T-helper 1 cell treated with Interleukin-12 subunit alpha and Interleukin-12 subunit beta and Interleukin-4 antibody, amounts not matched to agents 30 ng/mL and 1 ng/mL, for 36 hours (primary cell): ENCODE results near the gene ELP6. TPM values are rescaled to one million over a fixed set of nuclear protein-coding genes. Genes with fewer than 3 reads are reported as not detected.

Source experiments
- intact Hi-C: fragments of 100-400 bp; cut with micrococcal nuclease; formaldehyde crosslinking; loops from one replicate; pipeline ENCODE4 v1.15.1; 2024
- total RNA-seq: library from RNA; stranded (reverse); gene quantifications from 2 replicates; pipeline ENCODE4 v1.2.3, GENCODE V29; 2022

ELP6 gene
- 43.3 and 46.1 TPM in 2 replicates for total RNA-seq

- intact Hi-C loops: loop anchor here (1.0 to 10.0 kb wide), 16 partner anchors 9 to 1581 kb away; partner anchors contain the start of genes CCDC12, CDC25A, CSPG5 and DHX30
Observed at GRCh38 chr3:47513125-47513929, at the start of gene ELP6. Gene ELP6 (minus strand): TSS chr3:47513712. CDS start chr3:47513590, 122 bp downstream.

DNA sequence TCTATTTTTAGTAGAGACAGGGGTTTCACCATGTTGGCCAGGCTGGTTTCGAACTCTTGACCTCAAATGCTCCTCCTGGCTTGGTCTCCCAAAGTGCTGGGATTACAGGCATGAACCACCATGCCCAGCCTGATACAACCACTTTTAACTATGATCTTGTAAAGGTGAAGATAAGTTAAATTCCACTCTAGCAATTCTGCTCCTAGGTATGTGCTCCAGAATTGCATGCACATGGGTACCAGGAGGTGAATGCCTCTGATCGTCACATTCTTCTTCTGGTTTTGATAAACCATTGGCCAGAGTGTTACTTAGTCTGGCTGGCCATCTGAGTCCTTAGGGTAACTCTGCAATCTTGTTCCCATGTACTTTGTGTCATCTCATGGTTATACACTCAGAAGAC, 42.8 kb upstream of the ELP6 start:
- intact Hi-C loops: no loop called here

DNA sequence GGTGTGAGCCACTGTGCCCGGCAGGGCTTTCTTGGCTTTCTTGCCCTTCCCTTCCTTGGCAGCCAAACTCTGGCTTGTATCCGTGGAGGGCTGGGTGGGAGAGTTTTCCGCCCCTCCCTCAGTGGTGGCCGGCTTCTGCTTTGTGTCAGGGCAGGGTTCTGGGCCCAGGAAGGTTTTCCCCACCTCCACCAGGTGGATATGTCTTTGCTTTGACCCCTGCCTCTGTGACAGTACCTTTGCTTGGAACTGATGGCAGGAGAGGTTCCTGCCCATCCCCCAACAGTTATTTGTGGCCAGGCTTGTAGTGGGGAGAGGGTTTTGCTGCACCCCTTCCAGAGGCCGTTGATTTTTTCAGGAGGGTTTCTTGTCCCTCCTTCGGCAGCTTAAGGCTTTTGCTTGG, 40.8 kb upstream of the ELP6 start:
- intact Hi-C loops: no loop called here

DNA sequence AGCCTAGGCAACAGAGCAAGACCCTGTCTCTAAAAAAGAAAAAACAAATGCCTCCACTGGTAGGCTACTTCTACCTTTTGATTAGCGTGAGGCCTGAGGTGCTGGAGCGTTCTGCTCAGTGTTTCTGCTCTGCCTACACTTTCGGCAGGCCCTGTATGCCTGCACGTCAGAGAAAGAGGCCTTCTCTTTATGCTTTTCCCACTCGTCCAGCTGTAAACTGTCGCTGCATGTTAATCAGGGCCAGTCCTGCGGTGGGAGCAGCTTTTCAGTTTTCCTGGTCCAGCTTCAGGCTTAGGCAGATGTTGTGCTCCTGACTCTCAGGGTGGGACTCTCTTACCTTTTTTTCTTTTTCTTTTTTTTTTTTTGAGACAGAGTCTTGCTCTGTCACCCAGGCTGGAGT, 39.9 kb upstream of the ELP6 start:
- intact Hi-C loops: no loop called here

- intact Hi-C loops: no loop called here
Observed at GRCh38 chr3:47542471-47543173, 29.1 kb upstream of the ELP6 start.

DNA sequence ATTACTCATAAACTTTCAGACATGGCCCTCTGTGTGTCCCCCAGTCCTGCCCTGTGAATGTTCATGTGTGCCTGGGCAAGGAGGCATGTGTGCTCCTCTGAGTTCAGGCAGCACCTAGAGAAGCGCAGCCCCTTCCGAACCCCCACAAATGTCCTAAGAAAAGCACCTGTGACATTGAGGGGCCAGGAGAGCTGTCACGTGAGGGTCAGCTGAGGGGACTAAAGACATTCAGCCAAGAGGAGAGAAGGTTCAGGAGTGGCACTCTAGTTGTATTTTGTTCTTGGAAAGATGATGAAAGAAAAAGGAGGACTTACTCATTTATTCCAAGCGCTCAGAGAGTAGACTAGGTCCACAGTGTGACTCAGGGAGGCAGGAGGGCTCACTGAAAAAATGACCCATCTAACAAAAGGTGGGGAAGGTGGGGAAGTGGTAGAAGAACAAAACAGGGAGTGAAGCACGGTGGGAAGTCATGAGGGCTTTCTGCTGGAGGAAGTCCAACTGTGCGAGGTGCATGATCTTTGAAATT, 28.1 kb upstream of the ELP6 start:
- intact Hi-C loops: no loop called here

DNA sequence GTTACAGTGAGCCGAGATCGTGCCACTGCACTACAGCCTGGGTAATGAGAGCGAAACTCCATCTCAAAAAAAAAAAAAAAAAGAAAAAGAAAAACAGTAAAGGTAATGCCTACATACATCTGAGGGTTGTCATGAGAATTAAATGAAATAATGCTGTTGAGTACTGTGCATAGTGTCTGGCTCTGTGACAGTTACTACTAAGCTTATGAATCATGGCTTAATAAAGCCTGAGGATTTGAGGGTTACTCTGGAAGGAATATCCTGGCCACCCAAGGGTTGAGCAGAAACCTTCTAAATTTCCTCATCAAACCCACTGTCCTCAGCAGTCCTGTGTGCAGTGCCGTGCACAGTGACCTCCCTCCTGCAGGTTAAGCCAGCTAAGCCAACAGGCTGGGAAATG, 26.8 kb upstream of the ELP6 start:
- intact Hi-C loops: no loop called here

DNA sequence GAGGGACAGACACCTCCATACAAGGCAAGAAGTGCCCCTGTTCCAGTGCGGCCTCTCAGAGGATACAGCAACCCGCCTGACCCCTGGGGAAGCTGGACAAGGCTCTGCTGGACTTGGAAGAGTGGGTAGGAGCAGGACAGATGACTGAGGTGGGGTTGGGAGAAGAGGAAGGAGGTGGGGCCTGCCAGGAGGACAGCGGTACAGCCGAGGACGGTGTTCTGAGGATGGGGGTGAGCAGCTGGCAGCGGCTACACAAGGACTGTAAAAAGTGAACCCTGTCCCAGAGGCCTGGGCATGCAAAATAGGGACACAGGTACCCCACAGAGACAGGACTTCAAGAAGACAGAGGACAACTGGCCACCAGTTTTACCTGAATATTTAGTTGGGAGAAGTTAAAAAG, 23.5 kb upstream of the ELP6 start:
- intact Hi-C loops: no loop called here

GRCh38 chr3:47536221-47536891, 22.8 kb upstream of the ELP6 start:
- intact Hi-C loops: no loop called here

GRCh38 chr3:47533996-47534454, 20.5 kb upstream of the ELP6 start:
- intact Hi-C loops: no loop called here

DNA sequence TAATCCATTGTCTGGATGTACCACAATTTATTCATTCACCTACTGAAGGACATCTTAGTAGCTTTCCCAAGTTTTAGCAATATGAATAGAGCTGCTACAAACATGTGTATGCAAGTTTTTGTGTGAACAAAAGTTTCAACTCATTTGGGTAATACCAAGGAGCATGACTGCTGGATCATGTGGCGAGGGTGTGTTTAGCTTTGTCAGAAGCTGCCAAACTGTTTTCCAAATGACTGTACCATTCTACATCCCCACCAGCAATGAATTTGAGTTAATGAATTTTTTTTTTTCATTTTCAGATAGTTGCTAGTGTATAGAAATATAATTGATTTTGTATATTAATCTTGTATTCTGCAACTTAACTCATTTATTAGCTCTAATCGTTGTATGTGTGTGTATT, 20.0 kb upstream of the ELP6 start:
- intact Hi-C loops: no loop called here

- intact Hi-C loops: loop anchor here (10.0 kb wide), 1 partner anchor 737 kb away; no protein-coding TSS in a partner anchor
Observed at GRCh38 chr3:47527952-47528725, 14.6 kb upstream of the ELP6 start.

- intact Hi-C loops: loop anchor here (10.0 kb wide), 1 partner anchor 739 kb away; no protein-coding TSS in a partner anchor
Observed at GRCh38 chr3:47525617-47526016, 12.1 kb upstream of the ELP6 start.

DNA sequence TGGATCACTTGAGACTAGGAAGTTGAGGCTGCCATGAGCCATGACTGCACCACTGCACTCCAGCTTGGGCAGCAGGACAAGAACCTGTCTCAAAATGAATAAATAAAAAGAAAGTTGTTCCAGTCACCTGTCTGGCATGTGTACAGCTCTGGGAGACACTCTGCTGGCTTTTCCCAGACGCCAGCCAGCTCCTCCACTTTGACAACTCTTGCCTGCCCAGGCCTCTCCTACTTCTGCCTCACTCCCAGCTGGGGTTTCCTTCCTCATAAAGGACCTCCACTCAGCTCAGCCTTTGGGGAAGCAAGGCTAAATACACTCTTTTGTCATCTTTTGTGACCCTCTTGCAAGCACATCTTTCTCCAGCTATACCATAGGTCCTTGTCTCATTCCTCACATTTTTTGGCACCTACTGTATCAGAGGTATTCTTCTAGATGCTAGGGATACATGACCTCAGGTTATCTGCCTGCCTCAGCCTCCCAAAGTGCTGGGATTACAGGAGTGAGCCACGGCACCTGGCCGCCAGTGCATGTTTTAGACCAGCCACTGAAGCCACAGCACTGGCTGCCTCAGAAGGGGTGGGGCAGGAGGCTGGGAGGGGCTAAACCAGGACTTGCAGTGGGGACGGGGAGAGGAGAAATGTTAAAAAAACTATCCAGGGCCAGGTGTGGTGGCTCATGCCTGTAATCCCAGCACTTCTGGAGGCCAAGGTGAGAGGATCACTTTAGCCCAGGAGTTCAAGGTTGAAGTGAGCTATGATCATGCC, 10.0 kb upstream of the ELP6 start:
- intact Hi-C loops: loop anchor here (2.0 to 10.0 kb wide), 3 partner anchors 141 to 741 kb away; partner anchors contain the start of gene SMARCC1

DNA sequence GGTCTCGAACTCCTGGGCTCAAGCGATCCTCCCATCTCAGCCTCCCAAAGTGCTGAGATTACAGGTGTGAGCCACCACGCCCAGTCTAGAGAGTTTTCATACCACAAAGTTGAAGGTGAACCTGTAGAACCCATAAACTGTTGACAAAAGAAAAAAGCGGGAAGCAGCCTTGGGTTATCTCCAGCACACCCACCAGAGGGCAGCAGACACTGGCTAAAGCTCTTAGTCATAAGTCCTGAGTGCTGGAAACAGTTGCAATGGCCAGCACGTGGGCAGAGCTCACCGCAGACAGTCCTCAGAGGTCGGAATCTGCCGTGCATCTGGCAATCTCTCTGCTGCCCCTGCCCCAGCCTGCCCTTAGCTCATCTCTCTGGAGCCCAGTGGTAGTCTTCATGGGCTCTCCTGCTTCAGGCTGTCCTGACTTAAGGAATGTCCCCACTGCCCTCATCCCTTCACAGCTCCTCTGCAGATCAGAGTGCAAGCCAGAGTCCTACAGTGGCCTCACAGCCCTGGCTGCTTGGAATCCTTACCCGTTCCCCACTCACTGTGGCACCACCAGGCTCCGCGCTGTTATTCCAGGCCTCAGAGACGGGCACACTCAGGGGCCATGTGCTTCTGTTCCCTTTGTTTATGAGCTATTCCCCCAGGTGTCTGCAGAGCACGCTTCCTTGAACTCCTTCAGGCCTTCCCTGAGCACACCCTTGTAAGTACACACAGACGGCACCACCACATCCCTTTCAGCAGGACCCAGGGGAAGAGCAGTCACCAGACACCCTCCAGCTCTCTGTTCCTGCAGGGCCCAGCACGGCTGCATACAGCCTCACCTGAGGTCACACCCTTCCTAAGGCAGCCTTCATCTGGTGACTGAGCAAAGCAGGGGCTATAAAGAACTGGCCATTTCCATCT, 8.8 kb upstream of the ELP6 start:
- intact Hi-C loops: loop anchor here (1.0 to 10.0 kb wide), 11 partner anchors 9 to 742 kb away; partner anchors contain the start of genes DHX30, ELP6 and SMARCC1

DNA sequence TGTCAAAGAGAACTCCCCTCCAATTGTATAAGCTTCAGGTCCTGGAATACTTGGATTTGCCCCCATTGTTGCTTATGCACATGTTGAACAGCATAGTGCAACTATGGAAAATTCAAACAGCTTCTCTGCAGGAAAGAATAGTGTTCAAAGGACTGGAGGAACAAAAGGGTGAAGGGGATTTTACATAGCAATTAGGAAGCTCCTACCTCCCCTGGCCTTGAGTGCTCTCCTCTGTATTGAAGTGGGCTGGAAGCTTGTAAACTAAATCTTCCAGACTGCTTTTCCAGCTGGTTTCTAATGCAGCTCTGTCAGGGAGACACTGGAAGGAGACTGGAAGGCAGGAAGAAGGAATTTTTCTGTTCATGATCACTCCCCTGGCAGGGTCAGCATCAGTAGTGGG, 7.2 kb upstream of the ELP6 start:
- intact Hi-C loops: loop anchor here (10.0 kb wide), 1 partner anchor 744 kb away; no protein-coding TSS in a partner anchor

DNA sequence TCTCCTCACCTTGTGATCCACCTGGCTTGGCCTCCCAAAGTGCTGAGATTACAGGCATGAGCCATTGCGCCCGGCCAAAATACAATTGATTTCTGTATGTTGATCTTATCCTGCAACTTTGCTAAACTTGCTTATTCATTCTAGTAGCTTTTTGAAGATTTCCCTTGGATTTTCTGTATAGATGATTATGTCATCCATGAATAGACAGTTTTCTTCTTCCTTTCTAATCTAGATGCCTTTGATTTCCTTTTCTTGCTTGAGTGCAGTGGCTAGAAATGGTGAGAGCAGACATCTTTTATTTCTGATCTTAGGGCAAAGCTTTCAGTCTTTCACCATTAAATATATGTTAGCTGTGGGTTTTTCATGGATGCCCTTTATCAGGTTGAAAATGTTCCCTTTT, 4.4 kb upstream of the ELP6 start:
- intact Hi-C loops: loop anchor here (10.0 kb wide), 1 partner anchor 1577 kb away; the partner anchor contains the start of gene QRICH1

- intact Hi-C loops: loop anchor here (10.0 kb wide), 1 partner anchor 1579 kb away; the partner anchor contains the start of gene QRICH1
Observed at GRCh38 chr3:47515864-47516319, 2.4 kb upstream of the ELP6 start.
